NCI-H128 (cell line): Measurements from ENCODE around the gene ANO7.

Experiments used
- DNase-seq: peaks from one replicate; lab custom pipeline; 2025; ENCODE audit not compliant: unreplicated experiment; lab: John Stamatoyannopoulos, UW

ANO7 gene, protein sequence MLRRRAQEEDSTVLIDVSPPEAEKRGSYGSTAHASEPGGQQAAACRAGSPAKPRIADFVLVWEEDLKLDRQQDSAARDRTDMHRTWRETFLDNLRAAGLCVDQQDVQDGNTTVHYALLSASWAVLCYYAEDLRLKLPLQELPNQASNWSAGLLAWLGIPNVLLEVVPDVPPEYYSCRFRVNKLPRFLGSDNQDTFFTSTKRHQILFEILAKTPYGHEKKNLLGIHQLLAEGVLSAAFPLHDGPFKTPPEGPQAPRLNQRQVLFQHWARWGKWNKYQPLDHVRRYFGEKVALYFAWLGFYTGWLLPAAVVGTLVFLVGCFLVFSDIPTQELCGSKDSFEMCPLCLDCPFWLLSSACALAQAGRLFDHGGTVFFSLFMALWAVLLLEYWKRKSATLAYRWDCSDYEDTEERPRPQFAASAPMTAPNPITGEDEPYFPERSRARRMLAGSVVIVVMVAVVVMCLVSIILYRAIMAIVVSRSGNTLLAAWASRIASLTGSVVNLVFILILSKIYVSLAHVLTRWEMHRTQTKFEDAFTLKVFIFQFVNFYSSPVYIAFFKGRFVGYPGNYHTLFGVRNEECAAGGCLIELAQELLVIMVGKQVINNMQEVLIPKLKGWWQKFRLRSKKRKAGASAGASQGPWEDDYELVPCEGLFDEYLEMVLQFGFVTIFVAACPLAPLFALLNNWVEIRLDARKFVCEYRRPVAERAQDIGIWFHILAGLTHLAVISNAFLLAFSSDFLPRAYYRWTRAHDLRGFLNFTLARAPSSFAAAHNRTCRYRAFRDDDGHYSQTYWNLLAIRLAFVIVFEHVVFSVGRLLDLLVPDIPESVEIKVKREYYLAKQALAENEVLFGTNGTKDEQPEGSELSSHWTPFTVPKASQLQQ

DNA sequence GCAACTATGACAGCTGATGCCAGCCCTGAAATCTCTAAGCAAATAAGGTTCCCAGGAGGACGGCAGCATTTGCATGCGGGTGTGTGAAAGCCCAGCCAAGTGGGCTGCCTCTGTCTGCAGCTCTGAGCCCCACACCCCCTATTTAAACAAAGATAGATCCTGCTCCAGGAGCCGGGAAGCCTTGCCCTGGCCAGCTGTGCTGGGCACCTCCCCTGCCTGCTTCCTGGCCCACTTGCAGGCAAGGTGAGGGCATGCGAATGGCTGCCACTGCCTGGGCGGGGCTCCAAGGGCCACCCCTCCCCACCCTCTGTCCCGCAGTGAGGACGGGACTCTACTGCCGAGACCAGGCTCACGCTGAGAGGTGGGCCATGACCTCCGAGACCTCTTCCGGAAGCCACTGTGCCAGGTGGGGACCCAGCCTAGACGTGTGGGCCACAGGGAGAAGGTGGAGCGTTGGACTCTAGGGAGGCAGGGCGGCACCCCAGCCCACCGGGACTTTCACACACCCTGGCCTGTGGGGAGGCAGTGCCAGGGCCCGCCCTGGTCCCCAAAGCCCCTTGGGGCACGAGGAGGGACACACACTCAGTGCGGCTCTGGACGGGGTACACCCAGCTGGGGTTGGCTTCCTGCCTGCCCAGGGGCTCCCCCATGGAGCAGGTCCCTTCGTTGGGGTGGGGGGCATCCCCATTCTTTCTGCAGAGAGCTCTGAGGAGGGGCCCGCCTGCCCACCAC lies at the start of gene ANO7:
ANO7 (plus strand) TSS at position 317 of the 732 bp plus-strand sequence. CDS start 1,387 bp downstream, outside the sequence.
- no peak for DNase-seq

DNA sequence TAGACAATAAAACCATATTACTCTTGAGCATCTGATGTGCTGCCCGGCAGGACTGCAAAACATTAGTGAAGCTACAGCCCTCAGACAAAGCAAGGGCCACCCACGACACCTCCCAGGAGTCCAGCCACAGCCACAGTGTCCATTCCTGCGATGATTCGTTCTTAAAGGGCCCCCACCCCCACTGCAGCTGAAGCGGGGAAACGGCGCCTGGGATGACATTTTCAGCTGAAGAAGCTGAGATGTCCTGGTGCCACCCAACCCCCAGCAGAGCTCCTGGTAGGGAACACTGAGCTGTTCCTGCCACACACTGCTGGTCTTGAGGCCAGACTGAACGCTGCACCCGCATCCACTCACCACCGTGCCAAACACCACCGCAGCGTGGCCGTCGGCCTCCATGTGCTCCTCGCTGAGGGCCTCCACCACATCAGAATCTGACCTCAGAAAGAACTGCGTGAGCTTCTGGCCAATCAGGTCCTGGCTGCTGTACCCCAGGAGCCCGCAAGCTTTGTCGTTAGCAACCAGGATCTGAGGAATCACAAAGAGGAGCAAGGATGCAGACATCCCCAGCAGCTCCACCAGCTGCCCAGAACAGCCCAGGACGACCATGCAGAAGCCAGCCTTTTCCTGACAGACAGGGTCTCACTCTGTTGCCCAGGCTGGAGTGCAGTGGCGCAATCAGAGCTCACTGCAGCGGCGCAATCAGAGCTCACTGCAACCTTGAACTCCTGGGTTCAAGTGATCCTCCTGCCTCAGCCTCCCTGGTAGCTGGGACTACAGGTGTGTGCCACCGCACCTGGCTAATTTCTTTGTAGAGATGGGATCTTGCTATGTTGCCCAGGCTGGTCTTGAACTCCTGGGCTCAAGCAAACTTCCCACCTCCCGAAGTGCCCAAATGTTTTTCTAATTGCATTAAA lies 48.7 kb upstream of the ANO7 start:
- no peak for DNase-seq

DNA sequence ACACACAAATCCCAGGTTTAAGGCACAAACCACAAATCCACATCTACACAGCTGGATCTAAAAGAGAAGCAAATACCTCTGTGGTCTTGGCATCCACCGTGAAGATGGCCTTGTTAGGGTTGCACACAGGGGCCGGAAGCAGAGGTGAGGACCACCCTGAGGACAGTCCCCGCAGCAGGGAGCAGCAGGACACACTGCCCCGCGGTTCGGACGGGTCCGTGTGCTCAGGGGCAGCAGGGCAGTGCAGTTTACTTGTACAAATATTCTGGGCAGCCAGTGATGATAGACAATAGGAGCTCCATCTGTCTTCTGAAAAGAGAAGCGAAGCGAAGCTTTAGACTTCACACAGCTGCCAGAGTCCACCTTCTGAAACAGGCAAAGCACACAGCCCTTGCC lies 48.0 kb upstream of the ANO7 start:
- DNase-seq: no peak

DNA sequence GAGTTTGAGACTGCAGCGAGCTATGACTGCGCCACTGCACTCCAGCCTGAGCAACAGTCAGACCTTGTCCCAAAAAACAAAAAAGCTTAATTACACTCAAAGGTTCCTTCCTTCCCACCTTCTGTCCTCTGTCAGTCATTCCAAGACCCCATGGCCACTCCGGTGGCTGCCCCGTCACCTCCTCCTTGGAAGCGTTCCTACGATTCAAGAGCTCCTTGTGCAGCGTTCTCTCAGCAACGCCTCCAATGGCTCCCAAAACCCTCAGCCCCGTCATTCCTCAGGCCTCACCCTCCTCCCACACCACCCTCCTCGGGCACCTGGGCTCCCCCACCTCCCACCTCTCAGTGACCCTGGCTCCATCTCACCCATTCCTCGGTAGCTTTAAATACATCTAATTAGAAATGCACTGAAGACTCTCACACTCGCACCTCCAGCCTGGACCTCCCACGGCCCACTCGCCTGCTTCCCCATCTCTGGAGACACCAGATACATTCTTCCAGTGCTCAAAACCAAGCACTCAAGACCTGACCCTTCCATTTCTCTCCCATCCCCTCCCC lies 47.2 kb upstream of the ANO7 start:
- no peak for DNase-seq

DNA sequence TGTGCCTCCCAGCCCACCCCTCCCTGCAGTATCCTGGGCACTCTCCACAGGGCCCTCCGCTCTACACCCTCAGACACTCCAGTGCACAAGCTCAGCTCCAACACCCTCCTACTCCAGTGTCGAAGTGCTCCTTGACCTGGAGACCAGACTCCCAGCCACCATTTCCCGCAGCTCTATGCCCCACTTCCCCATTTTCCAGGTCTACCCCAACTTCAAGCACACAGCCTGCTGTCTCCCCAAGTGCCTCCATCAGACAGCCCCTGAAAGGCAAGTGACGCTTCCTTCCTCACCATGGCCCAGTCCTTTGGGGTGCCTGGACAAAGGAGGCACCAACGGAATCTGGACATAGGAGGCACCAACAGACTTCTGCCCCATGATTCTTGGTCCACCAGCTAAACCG lies 46.4 kb upstream of the ANO7 start:
- no peak for DNase-seq

DNA sequence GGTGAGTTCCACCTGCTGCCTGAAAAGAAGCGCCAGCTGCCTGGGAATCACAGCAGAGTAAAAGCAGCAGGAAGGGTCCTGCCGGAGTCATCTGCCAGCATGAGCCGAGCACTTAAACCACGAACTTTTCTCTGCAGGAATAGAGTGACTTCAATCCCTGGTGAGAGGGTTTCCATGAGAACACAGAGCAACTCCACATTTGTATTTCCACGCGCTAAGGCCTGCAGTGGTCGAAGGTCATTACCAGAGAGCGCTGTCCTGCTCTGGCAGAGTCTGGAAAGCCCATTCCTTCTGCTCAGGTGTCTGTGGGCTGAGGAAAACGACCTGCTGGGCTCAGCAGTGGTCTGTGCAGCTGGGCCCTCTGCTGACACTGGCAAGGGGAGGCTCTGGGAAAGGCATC lies 45.9 kb upstream of the ANO7 start:
- DNase-seq: no peak

DNA sequence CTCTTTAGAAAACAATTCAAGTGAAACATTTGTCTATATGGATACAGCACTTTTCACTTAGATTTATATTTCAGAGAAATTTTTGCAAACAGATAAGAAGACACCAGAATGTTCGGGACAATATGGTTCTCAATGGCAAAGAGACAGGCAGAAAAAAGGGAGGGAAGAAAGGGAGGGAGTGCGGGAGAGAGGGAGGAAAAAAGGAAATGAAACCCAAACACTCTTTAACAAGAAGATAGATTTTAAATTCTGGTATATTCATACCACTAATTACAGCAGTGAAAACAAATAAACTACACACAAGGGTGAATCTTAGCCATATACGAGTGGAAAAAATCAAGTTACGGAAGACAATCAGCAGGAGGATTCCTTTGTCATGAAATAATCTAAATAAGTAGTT lies 42.2 kb upstream of the ANO7 start:
- DNase-seq: no peak

DNA sequence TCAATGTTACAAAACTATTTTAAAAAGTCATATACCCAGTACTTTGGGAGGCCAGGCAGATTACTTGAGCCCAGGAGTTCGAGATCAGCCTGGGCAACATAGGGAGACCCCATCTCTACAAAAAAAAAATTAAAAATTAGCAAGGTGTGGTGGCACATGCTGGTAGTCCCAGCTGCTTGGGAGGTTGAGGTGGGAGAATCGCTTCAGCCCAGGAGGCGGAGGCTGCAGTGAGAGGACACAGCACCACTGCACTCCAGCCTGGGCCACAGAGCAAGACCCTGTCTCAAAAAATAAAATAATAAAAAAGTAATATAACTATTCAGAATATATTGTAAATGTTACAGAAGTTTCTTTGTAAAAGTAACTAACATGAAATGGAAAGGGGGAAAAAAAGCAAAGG lies 41.1 kb upstream of the ANO7 start:
- DNase-seq: no peak

DNA sequence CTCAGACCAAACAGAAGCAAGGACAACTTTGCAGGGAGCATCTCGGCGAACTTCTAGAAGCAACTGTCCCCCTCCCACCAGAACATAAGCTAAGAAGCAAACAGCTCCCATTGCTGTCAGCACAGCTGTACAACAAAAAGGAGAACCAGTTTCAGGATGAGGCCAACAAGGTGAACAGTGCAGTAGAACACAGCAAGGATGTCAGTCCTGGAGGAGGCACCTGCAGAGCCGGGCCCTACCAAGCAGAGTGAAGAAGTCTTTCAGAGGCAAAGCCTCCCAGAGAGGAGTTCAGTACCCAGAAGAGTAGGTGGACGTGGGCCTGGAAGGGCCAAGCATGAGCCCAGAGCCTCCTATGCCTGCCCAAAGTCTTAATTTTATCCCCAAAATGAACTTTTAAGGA lies 40.2 kb upstream of the ANO7 start:
- DNase-seq: no peak

DNA sequence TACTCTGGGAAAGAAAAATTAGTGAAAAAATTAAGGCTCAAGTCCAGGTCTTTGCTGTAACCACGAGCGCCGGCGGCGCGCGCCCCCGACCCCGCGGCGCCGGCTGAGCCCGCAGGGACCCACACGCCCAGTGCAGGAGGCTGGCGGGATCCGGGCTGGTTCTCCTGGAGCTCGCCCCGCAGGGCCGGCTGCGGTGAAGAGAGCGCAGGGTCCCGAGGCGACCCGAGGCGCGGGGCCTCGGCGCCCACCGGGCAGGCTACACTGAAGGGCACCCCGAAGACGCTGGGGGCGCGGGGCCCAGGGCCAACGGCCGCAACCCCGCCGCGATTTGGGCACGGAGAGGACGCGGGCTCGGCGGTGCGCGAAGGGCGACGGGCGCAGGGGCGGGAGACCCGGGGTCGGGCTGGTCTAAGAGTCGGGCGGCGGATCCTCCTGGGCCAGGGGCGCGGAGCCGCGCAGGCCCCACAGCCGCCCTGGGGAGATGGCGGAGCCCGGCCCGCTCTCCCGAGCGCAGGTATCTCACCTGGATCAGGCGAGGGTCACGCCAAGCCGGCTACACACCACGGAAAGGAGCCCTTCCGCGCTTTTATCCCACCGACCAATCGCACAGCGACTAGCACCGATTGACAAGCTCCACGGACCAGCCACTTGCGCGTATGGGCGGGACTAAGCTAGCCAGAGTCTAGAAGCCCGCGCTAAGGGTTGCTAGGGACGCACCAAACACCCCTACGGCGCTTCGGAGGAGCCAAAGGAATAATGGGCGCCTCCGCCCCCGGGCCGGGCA lies 39.4 kb upstream of the ANO7 start, which contains the start of gene PASK:
PASK (minus strand) TSS at position 582 of the 784 bp plus-strand sequence. CDS start 6,440 bp downstream, outside the sequence.
- peak; percentile 86 for DNase-seq

DNA sequence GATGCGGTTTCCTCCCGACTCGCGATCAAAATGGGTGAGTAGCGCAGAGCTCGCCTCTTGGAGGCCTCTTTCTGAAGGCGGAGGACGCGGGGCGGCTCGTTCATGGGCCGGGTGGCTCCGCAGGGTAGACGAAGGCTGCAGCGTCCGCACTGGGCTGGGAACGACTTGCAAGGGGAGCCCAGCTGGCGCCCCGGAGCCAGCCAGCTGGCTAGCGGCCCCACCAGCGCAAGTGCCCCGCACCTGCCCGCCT lies 38.9 kb upstream of the ANO7 start:
- no peak for DNase-seq

DNA sequence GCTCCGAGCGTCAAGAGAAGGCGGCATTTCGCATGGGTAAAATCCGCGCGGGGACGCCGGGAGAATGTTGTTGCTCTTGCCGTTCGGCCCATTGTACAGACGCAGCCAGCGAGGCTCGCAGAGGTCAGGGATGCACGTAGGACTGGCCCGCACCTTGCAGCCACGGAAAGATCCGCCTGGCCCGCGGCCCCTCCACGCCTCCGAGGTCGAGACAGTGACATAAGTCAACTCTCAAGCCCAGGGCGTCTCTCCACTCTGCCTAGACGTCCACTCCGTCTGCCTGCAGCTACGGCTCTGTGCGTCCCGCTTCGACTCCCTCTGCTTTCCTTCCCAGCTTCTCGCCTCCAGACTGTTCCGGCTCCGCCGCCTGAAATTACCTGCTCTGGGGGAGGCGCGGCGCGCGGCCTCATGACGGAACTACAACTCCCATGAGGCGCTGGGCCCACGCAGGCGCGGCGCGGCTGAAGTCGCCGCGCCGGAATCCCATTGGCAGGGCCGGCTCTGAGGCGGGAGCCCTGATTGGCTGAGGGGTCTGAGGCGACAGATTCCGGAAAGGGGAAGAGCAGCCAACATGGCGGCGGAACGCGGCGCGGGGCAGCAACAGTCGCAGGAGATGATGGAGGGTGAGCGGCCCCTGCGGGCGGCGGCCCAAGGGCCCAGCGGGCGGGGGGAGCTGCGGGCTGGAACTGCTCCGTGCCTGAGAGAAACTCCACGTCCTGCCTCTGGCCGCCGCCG lies 38.4 kb upstream of the ANO7 start, which contains the start of gene PPP1R7:
PPP1R7 (plus strand) TSS at position 543 of the 735 bp plus-strand sequence; CDS start at position 572, 29 bp downstream.
- peak; percentile 89 for DNase-seq

DNA sequence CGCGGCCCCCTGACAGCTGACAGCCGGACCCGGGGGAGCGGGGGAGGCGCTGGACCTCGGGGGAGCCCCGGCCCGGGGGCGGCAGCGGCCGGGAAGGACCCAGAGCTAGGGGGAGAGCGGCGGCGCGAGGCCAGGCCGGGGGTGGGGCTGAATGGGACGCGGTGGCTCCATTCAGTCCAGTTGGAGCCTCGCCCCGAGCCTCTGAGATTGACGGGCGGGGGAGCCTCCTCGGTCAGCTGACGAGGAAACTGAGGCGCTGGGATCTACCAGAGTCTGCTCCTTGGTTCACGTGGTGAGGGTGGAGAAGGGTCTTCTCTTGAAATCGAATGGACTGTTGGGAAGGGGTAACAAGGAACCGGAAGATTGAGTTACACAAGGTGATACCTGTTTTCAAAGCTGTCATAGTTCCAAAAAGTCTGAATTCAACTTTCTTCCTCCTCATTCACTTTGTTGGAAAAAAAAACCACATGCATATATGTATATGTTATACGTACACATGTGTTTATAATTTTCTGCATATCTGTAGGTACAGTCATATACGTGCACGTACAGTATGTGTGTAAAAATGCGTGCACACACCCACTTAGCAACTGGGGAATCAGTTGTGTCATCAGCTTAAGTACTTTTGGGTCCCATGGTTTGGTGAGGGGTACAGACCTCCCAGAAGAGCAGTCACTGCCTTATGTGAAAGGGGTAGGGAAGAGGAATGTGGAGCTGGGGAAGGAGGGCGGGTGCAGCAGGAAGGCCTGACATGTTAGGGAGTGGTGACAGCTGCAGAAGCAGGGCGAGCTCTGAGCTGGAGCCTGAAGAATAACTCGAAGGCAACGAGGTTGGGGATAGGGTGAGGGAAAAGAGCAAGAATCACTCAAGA lies 37.6 kb upstream of the ANO7 start:
- DNase-seq: no peak

DNA sequence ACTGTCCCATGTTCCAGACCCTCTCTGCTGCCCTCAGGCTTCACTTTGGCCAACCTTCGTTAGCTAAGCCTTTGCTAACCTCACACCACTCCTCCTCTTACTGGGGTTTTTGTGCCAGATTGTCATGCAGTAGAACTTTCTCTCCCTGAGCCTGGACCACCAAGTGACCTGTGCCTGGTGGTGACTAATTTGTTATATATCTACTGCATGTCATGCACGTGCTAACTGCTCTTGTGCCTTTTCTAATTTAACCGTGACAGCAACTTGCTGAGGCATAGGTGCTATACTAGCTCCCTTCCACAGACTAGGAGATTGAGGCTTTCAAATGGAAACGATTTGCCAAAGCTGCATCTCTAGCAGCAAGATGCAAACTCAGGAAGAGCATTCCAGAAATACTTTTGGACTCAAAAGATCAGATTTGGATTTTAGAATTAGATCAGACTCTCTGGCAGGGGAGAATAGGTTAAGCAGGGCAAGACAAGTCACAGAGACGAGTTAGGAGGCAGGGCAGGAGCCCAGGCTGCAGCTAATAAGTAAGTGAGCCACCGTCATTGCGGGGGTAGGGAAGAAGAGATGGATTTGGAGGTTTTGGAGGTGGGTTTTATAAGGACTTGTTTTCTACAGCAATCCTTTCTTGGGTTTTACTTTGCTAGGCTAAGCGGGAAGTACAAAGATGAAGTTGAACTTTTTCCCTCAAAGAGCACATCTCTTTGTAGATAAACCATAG lies 36.4 kb upstream of the ANO7 start:
- DNase-seq: no peak

DNA sequence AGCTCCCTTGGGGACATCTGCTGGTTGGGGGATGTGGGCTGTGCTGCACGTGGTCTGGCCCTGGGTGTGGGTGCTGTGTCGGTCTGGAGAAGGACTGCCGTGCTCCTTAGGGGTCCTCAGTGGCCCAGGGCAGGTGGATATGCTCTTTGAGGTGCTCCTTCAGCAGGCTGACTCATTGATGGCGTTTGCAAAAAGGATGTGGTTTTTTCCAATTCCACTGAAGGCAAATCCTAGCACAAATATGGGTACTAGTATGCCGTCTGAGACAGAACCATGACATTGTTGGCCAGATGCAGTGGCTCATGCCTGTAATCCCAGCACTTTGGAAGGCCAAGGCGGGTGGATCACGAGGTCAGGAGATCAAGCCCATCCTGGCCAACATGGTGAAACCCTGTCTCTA lies 34.9 kb upstream of the ANO7 start:
- no peak for DNase-seq

DNA sequence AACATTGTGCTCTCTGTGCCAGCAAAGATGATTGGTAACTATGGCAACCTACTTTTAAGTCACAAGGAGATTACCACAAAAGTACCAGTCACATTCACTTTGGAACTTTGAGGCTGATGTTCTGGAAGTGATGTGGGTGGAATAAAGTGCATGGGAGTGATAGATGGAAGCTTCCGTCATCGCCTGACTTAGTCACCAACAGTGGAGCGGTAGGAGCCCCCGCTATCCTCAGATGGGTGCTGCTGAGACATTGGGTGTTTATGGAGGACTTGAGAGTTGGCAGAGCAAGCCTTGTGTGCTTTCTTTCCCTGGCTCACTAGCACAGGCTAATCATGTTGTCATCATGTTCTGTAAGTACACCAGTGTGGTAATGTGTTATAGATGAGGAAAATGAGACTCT lies 33.6 kb upstream of the ANO7 start:
- DNase-seq: no peak

DNA sequence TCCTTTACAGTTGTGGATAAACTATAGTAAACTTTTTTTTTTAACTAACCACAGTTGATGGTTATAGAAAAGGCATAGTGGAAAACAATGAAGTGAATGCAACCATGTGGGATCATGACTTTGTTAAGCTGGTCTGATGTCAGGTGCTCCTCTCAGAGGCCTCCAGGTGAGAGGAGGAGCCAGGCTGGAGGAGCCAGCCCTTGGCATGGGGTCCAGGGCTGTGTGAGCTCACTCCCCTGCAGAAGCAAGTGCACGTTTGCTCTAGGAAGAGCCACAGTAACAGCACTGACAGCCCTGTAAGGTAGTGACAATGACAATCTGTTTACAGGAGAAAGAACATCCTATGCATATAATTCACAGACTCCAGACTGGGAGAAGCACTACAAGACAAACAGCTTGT lies 32.5 kb upstream of the ANO7 start:
- DNase-seq: no peak
